HepG2 (cell line): Measurements from ENCODE around the gene CDYL2.

Experiments used
- EZH2 ChIP-seq: conservative IDR thresholded peaks from 2 replicates; pipeline ENCODE4 v1.6.1; 2012; ENCODE audit warnings: mild to moderate bottlenecking, low read depth, low read length, moderate library complexity
- SP1 ChIP-seq, 2 experiments: fragments of 450-650 bp in 1 of 2; sonication (generic) in 1 of 2; formaldehyde crosslinking in 1 of 2; IDR thresholded peaks; 2 replicates each; pipeline versions ENCODE4 v1.4.0 to v1.6.1; 2016 to 2020; ENCODE audit warnings: missing genetic modification reagents in 1 of 2
- ZFP1 ChIP-seq: IDR thresholded peaks from 2 replicates; pipeline ENCODE4 v1.6.1; 2016
- ZNF549 ChIP-seq: sonication (generic); formaldehyde crosslinking; IDR thresholded peaks from 2 replicates; pipeline ENCODE4 v1.5.0; 2020; ENCODE audit warnings: missing genetic modification reagents
- TF ChIP-seq, protein P1 (sequence below): sonication (generic); formaldehyde crosslinking; IDR thresholded peaks from 2 replicates; pipeline ENCODE4 v1.8.1; 2023; ENCODE audit warnings: mild to moderate bottlenecking, missing genetic modification reagents

- TF ChIP-seq ZFP1 (CRISPR knock-in tag), result no peak
- TF ChIP-seq, protein P1, sequence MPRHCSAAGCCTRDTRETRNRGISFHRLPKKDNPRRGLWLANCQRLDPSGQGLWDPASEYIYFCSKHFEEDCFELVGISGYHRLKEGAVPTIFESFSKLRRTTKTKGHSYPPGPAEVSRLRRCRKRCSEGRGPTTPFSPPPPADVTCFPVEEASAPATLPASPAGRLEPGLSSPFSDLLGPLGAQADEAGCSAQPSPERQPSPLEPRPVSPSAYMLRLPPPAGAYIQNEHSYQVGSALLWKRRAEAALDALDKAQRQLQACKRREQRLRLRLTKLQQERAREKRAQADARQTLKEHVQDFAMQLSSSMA, result no peak
- TF ChIP-seq ZNF549 (CRISPR knock-in tag), result no peak
- TF ChIP-seq SP1 (IDR thresholded peaks at IDR 0.05), result no peak
- no peak for TF ChIP-seq SP1 (CRISPR knock-in tag; IDR thresholded peaks at IDR 0.05)
- TF ChIP-seq EZH2, result no peak
Observed at GRCh38 chr16:80802902-80803301, 1.5 kb downstream of the CDYL2 start.
